Neural cell (in vitro differentiated cells): ENCODE data around the gene SERPINA3.

ENCODE experiments used
- RAD21 ChIP-seq: fragments of 450-650 bp; conservative IDR thresholded peaks from 2 replicates; pipeline ENCODE4 v1.6.1; 2014; ENCODE audit warnings: antibody characterized with exemption, mild to moderate bottlenecking, moderate library complexity
- TF ChIP-seq, protein P1 (sequence below): fragments of 450-650 bp; IDR thresholded peaks from 2 replicates; pipeline ENCODE4 v1.5.1; 2014; ENCODE audit warnings: antibody characterized with exemption, mild to moderate bottlenecking, moderate library complexity; ENCODE audit not compliant: poor library complexity, severe bottlenecking

DNA sequence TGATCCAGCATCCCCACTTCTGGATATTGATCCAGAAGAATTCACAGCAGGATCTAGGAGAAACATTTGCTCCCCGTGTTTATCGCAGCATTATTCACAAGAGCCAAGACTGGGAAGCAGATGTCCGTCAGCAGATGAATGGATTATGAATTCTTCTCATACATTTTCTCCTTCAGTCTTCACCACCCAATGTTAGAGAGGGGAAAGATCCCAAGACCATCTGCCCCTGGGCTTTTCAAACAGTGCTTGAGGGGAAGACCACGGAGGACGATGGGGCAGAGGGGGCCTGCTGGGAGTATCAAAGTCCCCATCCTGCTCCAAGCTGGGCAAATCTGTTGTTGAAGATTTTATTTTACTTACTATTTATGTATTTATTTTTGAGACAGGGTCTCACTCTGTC lies 41.1 kb downstream of the SERPINA3 start:
- TF ChIP-seq, protein P1, sequence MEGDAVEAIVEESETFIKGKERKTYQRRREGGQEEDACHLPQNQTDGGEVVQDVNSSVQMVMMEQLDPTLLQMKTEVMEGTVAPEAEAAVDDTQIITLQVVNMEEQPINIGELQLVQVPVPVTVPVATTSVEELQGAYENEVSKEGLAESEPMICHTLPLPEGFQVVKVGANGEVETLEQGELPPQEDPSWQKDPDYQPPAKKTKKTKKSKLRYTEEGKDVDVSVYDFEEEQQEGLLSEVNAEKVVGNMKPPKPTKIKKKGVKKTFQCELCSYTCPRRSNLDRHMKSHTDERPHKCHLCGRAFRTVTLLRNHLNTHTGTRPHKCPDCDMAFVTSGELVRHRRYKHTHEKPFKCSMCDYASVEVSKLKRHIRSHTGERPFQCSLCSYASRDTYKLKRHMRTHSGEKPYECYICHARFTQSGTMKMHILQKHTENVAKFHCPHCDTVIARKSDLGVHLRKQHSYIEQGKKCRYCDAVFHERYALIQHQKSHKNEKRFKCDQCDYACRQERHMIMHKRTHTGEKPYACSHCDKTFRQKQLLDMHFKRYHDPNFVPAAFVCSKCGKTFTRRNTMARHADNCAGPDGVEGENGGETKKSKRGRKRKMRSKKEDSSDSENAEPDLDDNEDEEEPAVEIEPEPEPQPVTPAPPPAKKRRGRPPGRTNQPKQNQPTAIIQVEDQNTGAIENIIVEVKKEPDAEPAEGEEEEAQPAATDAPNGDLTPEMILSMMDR, result no peak
- TF ChIP-seq RAD21, result no peak
